Activated CD4-positive, CD25-positive, alpha-beta regulatory T cell treated with anti-CD3 and anti-CD28 coated beads, Interleukin-2, amount 50 U/mL, for 24 hours (primary cell): ENCODE results near the gene CCDC51.

Experiments used
- ATAC-seq, 2 donors: fragments of 150-1000 bp; cut with Tn5 transposase; one replicate each; pipeline ENCODE4 v1.10.0; 2021; ENCODE audit warnings: mild to moderate bottlenecking in 1 of 2, moderate library complexity in 1 of 2

CCDC51 gene

GRCh38 chr3:48418140-48418539 lies 21.8 kb downstream of the CCDC51 start:
- no peak for ATAC-seq

- no peak for ATAC-seq
These were observed 22.3 kb downstream of the CCDC51 start for GRCh38 chr3:48417529-48418108.

GRCh38 chr3:48416546-48416945 lies 23.4 kb downstream of the CCDC51 start:
- no peak for ATAC-seq

GRCh38 chr3:48416091-48416505 lies 23.8 kb downstream of the CCDC51 start:
- no peak for ATAC-seq

- no peak for ATAC-seq
These were observed 24.5 kb downstream of the CCDC51 start for GRCh38 chr3:48415251-48415953.

- no peak for ATAC-seq
These were observed 25.3 kb downstream of the CCDC51 start for GRCh38 chr3:48414376-48415250.

GRCh38 chr3:48413611-48414010 lies 26.3 kb downstream of the CCDC51 start:
- no peak for ATAC-seq

- no peak for ATAC-seq
These were observed 26.8 kb downstream of the CCDC51 start for GRCh38 chr3:48413086-48413485.

GRCh38 chr3:48412375-48413001 lies 27.4 kb downstream of the CCDC51 start:
- no peak for ATAC-seq

- no peak for ATAC-seq
These were observed 28.1 kb downstream of the CCDC51 start for GRCh38 chr3:48411606-48412374.

- no peak for ATAC-seq
These were observed 28.8 kb downstream of the CCDC51 start for GRCh38 chr3:48411041-48411588.

- no peak for ATAC-seq
These were observed 29.5 kb downstream of the CCDC51 start for GRCh38 chr3:48410205-48411040.

- ATAC-seq = no peak
These were observed 30.4 kb downstream of the CCDC51 start for GRCh38 chr3:48409291-48410201.

GRCh38 chr3:48408823-48409281 lies 31.1 kb downstream of the CCDC51 start:
- ATAC-seq = no peak

- no peak for ATAC-seq
These were observed 32.3 kb downstream of the CCDC51 start for GRCh38 chr3:48407542-48408099.

- no peak for ATAC-seq
These were observed 33.2 kb downstream of the CCDC51 start for GRCh38 chr3:48406443-48407431.

GRCh38 chr3:48405971-48406370 lies 33.9 kb downstream of the CCDC51 start:
- ATAC-seq = no peak

- no peak for ATAC-seq
These were observed 34.5 kb downstream of the CCDC51 start for GRCh38 chr3:48405343-48405881.
